HUDEP-2 (cell line): ENCODE results near the gene WDR72.
"Not testable (repeated sequence)": the region's sequence is repeated elsewhere in the genome, so short reads cannot be mapped to it uniquely, and the experiment has no call there.

ENCODE experiments used
- DNase-seq, 76 experiments: peaks; one replicate each; lab custom pipeline; 2025; ENCODE audit not compliant: unreplicated experiment in 76 of 76; lab: John Stamatoyannopoulos, UW

Gene WDR72

DNA sequence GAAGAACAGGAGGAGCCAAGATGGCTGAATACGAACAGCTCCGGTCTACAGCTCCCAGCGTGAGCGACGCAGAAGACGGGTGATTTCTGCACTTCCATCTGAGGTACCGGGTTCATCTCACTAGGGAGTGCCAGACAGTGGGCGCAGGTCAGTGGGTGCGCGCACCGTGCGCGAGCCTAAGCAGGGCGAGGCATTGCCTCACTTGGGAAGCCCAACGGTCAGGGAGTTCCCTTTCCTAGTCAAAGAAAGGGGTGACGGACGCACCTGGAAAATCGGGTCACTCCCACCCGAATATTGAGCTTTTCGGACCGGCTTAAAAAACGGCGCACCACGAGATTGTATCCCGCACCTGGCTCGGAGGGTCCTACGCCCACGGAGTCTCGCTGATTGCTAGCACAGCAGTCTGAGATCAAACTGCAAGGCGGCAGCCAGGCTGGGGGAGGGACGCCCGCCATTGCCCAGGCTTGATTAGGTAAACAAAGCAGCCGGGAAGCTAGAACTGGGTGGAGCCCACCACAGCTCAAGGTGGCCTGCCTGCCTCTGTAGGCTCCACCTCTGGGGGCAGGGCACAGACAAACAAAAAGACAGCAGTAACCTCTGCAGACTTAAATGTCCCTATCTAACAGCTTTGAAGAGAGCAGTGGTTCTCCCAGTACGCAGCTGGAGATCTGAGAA, 218.7 kb downstream of the WDR72 start:
- not testable (repeated sequence) for DNase-seq

DNA sequence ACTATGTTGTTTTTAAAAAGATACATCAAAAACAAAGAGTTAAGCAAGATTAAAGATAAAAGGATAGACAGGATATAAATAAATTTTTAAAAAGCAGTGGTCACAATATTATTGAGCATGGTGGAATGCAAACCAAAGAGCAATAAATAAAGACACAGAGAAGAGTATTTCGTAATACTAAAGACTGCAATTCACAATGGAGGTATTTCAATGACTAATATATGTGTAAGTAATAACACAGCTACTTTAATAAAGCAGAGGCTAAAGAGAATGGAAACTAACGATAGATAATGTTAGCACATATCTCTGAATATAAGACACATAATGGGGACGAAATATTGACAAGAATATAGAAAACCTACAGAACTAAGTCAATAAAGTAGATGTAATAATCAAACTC, 219.6 kb downstream of the WDR72 start:
- DNase-seq = no peak

DNA sequence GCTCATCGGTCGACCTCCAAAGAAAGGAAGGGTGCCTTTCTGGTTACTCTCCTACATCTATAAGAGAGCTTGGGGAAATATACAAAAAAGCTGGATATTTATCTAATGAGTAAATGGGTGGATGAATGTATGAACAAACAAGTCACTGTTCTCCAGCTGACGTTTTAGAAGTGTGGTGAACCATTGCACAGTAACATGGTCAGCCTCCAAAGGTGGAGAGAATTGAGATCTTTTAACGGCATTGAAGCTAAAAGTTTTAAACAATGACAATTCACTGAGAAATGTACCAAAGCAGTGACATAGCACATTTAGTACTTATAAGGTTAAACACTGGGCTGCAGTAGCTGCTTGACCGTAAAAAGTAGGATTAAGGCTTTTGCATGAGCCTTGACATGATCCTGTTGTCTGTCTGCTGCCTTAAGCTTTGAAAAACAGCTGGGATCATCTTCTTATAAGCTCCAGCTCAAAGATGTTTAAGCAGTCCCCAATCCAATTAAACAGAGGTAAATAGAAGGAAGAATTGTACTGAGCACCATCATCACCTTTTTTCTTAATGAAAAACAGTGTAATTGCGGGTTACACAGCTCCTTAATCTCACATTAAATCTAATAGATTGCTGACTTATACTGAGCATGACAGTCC, 222.9 kb downstream of the WDR72 start:
- no peak for DNase-seq

DNA sequence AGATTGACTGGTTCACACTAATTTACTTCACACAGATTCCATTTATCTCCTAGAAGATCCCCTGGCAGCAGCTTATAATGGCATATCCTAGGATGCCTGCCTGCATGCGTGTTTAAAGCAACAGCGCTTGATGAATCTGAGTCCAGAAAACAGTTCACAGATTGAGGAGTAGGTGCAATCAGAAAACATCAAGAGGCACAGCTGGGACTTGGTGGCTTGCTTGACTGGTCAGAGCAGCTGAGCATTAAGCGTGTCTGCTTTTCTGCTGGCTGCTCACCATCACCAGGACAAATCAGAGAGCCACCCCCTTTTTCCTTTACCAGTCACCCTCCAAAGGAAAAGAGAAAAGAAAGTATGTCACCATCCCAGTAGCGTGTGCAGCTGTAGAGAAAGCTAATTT, 223.6 kb downstream of the WDR72 start:
- DNase-seq = no peak

DNA sequence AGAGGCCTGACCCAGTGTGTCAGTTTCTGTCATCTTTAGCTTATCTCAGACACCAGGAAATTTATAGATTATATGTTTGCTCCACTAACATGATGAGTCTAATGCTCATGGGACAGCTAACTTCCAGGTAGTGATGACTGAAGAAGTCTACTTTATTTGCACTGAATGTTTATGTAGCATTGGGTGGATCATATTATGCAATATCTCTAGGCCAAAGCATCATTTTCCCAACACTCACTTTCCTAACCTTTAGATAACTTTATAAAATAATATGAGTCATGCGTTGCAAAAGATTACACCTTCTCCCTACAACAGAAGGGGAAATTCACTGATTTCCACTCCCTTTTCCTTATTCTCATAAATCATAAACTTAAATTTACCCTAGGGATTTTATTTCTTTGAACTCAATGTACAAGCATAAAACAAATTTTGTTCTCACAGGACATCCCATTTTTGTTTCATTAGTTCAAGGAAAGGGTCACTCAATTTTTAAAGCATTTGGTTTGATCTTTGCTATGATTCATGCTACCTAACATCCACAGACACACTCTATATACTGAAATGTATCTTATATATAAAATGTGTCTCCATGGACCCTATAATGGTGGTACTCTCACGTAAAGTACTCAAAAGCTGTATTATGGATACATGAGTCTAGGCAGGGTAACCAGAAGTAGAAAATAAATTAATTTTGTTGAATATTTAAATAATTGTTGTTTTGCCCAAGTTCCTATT, 225.2 kb downstream of the WDR72 start:
- no peak for DNase-seq

DNA sequence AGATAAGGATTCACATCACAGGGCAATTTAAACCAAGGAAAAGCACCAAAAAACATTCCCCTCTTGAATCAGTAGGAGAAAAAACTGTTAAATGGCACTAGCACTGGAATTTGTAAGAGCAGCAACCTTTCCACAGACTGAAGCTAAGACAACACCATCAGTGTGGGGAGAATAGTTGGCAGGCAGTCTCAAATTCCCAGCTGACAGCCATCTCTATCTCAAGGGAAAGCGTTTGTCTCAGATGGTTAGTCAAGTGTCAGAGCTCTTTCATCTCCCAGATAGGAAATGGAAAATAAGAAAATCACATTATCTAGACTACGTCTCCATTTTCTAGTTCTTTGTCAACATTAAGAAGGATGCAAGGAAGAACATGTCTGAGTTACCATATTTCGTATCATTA, 228.7 kb downstream of the WDR72 start:
- no peak for DNase-seq

DNA sequence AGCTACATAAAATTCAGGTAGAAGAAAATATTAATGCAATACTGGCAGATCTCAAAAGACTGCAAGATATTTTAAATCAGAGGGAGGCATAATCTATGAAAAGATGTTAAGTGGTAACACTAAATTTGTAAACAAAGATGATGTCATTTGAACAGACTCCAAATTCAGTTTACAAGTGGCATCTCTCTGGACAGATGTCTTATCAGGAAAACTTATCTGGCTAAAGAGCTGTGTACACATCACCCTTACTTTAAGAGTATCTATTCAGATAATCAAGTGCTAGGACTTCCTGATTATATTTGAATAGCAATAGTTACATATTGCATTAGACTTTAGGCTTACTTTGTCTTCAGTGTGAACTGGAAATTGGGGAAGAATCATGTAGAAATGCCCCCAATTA, 231.5 kb downstream of the WDR72 start:
- peak in 1 of 76 experiments; percentile 26 for DNase-seq

DNA sequence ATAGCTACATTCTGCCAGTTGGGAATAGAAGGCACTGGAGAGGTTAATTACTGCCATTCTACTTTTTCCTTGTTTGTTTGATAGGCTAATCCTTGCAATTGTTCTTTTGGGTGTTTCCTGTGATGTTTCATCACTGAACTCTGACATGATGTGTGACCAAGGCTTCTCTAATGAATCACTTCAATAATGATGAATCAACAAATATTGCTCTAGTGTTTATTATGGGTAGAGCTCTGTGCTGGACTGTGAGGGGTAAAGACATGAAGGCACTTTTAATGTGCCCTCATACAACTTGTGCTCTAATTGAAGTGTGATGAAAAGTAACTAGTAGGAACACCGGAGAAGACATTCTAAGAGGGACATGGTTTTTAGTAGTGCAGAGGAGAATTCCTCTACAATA, 233.6 kb downstream of the WDR72 start:
- no peak for DNase-seq

DNA sequence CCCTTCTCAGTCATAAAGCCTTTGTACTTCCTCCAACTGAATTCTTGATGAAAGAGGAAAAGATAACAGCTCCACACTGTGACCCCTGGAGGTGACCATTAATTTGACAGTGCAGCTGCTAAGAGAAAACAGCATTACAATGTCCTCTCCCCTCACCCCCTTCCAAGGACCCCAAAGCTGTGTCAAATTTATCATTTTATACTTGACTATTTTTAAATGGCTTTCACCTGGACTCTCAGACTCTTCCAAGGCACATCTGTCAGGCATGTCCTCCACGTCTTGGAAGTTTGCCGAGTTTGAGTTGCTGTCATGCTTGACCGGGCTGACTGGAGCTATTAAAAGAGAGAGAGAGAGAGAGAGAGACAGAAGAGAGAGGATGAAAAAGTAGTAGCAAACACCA, 236.5 kb downstream of the WDR72 start:
- peak in 1 of 76 experiments; percentile 6 for DNase-seq

DNA sequence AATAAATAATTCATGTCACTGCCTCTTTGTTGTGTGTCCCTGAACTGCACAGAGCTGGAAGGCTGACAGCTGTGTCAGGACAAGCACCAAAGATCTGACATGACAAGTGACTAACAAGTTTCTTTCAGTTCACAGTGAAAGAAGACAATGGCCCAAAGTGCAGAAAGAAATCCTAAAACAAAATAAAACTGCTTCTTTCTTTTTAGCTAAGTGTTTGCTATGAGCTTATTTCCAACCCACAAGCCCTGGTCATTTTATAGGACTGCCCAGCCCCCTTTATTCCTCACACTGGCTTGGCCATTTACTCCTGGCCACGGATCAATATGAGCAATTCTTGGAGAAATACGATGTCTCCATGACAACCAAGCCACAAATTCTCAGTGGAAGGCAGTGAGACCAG, 238.5 kb downstream of the WDR72 start:
- no peak for DNase-seq

DNA sequence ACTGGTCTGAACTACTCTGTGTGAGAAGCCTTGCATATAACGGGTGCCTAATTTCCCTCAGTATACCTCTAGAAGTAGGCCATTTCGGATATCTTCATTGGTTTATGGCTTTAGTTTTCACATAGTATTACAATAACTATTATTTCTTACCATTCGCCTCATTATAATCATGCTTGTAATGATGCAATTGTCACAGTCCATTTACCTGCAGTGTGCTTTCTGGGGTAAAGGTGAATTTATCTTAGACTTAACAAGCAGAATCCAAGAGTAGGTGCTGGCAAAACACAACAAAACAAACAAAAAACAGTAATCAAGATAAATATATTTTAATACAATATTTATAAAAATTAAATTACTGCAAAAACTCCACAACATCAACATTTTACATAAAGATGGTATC, 246.0 kb downstream of the WDR72 start:
- DNase-seq = no peak

DNA sequence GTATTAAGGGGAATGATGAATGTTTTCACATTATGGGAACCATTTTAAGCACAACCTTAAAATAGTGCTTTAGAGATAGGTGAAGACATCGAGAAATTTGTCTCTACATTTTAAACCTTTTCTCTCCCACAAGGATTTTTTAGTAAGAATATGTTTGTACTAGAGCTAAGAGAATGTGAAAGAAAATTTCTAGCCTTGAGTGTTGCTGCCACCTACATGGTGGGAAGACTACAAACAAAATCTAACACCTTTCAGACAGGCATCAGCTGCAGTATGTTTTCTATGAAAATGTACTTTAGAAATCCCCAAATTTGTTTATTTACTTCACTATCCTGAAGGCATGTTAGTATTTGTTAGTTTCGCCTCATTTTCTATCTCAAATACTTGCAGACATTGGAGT, 247.4 kb downstream of the WDR72 start:
- DNase-seq = no peak

DNA sequence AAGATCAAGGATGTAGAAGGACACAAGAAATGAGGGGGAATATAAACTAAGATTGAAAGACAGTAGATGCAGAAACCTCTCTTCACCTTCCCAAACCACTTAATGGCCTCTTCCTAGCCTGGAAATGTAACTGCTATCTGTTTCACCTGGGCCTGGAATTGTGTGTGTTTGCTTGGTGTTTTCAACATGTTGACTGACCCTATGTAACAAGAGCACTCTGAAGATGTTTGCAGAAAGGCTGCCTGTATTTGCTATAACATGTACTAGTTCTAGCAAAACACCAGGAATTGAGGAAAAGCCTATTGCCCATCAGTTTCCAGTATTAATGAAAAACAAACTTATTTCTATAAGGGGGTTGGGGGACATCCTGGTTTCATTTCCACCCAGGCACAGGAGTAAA, 248.3 kb downstream of the WDR72 start:
- DNase-seq = no peak

DNA sequence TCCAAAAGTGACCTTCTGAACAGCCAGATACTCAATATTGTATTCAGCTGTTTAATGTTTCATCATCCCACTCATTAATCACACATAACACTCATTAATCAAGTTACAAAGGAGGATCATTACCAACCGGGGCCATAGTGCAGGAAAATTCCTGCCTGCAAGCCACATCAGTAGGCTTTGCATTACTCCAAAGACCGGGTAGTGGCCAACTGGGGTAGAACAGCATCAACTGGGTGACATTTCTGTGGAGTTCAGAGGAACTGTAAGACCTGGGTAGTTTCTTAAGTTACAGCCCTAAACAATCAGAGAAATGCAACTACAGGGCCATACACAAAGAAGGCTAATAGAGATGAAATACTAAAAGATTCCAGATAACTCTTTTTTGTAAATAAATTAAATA, 253.1 kb downstream of the WDR72 start:
- DNase-seq = no peak

DNA sequence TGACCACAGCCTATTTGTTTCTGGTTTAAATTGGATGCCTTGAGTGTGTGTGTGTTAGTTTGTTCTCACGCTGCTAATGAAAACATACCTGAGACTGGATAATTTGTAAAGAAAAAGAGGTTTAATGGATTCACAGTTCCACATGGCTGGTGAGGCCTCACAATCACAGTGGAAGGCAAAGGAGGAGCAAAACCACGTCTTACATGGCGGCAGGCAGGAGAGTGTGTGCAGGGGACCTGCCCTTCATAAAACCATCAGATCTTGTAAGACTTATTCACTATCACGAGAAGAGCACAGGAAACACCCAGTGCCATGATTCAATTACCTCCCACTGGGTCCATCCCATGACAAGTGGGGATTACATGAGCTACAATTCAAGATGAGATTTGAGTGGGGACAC, 260.5 kb downstream of the WDR72 start:
- DNase-seq = no peak

DNA sequence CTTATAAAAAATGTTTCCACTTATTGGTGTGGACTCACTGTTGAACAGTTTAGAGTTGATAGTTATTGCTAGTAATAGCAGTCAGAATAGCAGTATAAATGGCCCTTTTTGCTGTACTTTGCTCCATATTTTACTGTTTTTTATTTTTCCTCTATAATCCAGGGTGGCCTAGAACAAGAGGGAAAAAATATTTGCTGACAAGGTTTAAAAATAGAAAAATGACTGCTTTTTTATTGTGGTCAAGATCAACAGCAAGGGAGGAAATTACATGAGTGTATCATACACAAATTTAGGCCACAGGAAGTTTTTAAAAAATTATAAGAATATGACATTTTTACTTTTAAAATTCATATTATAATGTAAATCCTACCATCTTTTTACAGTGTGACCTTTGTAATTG, 269.1 kb downstream of the WDR72 start:
- no peak for DNase-seq

DNA sequence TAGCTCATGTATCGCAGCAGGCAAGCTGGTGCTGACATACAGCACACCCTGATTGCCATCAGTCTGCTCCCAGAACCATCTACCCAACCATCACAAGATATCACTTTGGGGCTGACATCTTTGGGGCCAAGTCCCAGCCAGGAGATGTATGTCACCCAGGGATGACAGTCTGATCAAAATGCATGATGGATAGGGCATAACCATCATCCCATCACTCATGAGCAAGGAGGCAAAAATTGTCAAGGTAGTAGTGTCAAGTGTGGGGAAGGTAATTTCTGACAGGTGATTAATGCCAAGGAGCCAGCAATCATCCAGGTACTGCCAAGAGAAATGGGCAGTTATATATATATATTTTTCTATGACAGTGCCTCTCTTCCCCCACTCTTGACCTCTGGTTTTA, 277.4 kb downstream of the WDR72 start:
- no peak for DNase-seq

DNA sequence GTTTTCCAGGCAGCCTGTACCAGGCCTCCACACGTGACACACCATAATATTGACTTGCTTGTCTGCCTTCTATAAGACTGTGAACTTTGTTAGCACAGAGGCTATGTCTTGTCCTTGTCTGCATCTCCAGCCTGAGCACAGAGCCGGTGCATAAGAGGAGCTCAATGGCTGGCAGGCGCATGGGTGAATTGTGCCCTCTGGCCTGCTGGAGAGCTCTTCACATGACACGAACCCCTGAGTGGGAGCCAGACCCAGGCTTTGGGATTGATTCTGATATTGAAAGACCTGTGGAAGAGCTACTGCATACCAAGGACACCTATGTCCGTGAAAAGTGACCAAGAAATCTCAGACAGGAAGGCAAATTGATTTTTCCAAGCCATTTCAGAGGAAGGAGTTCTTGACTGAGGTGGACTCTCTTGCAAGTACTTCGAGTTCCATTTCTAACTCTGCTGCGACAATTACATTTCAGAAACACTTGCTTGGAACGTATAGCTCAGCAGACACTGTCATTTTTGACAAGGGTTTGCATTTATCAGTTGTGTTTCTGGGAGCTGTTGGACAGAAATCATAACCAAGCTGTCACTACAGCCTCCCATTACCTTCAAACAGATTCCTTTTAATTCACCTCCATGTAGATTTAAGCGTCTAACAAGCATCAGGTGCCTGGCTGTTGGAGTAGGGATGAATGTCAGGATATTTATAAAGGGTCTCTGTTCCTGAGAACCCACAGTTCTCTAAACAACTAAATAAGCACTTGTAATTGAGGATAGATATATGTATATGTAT, 281.3 kb downstream of the WDR72 start:
- no peak for DNase-seq

DNA sequence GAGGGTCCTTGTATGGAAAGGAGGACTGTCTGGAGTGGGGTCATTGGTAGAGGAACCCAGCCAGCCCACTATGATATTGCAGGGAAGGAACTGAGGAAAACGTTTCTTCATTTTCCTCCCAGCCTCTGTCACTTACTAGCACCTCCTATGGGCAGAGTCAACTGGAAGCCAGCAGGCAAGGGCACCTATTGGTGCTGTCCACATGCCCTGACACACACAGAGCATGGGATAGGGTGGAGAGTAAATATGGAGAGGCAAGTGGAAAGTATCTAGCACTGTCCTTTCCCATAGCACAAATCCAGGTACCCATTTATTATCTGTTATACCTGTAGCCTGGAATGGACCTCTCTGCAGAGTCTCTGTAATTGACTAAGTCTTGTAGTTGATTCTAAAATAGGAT, 285.6 kb downstream of the WDR72 start:
- no peak for DNase-seq

DNA sequence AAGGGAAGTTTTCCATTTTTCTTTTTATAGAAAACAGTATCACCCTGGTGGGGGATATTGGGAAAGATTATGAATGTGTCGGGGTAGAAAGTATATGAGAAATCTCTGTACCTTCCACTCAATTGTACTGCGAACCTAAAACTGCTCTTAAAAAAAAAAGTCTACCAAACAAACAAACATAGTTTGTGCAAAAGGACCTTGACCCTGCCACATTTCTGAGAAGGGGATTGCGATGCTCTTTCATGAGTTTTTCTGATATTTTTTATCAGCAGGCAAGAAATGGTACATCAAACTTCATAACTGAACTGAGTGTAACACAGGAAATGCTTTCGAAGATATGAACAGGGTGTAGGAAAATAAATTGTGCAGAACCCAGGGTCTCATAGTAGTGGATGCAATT, 286.0 kb downstream of the WDR72 start:
- DNase-seq = no peak

DNA sequence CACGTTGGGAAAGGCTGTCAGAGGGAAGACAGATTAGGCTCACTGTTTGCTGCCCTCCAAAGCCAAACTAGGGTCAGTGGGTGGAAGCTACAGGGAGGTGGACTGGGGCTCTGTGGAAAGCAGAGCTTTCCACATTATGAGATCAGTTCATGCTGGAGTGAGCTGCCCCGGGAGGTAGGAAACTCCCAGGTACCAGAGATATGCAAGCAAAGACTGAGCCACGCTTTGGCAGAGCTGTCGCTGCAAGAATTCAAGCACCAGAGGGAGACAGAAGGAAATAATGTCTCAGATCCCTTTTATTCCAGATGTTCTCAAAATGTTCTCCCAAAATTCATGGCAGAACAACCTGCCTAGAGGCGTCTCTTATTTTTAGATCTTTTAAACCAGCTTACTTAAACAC, 286.6 kb downstream of the WDR72 start:
- no peak for DNase-seq
